ENCODE results near the gene SURF6.
A peak's percentile ranks its signal among the peaks of the same experiment; 100 is the strongest.
"Not testable (repeated sequence)": the region's sequence is repeated elsewhere in the genome, so short reads cannot be mapped to it uniquely, and the experiment has no call there.

The SURF6 gene

DNA sequence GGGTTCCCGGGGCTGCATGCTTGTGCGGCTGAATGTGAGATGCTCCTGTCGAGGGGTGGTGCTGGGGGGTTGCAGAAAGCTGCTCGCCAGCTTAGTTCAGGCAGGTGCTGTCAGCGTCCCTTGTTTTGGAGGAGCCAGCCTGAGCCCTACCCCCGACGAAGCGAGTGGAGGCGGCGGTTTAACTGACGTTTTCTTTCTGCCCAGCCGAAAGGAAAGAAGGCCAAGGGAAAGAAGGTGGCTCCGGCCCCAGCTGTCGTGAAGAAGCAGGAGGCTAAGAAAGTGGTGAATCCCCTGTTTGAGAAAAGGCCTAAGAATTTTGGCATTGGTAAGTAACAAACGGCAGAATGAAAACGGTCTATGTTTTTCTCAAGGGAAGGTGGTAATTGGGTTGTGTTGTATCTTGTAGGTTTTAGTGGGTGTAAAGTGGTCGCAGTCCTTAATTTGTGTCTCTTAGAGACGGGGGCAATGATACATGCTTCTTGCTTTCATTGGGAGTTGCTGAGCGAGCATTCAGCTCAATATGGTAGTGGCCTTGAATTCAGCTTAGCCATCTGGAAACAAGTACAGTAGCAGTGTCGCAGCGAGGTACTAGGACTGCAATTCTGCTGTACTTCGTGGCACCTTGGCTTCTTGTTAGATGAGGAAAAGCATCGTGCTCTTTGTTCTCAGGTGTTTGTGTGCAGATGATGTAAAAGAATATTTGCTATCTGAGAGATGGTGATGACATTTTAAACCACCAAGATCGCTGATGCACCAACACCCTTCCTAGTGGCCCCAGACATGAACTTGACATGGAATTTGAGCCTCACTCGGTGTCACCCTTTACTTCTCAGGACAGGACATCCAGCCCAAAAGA lies 13.0 kb upstream of the SURF6 start:
- no peak for DNase-seq (ENCODE audit: low read depth in 2 of 2)

DNA sequence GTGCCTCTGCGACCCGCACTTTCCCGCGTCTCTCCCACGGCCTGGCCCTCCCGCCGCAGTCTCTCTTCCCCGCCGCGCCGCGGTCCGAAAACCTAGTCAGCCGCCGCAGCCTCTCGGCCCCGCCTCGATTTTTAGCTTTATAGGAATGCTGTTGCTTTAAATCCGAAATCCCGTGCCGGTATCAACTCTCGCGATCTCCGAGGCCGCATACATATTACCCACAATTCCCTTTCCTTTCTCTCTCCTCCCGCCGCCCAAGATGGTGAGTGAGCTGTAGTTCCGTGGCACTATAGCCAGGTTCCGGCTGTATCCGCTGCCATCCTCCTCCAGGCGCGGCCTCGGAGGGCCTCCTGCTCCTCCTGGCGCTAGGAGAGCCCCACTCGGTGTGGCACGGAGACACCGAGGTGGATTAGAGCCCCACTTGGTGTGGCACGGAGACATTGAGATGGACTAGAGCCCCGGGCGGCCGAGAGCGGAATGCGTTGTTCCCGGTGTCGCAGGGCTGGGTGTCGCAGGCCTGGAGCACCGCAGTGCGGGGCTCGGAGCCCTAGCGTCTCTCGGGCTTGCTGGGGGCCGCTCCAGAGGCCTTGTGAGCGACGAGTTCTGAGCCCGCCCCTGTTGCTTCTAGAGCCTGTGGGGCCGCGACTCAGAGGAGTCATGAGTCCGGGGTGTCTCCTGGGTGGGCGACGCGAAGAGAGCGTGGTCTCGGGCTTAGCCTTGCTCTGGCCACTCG lies 12.2 kb upstream of the SURF6 start, which contains the start of the genes MED22 and RPL7A:
Gene MED22 (minus strand): TSS at position 147 of the 733 bp plus-strand sequence. CDS start 1,469 bp downstream, outside the sequence.
Gene RPL7A (plus strand): TSS at position 234 of the 733 bp plus-strand sequence. CDS start 26 bp downstream, at position 260.
- DNase-seq (ENCODE audit: low read depth in 2 of 2) = peak; percentile 84 to 90

DNA sequence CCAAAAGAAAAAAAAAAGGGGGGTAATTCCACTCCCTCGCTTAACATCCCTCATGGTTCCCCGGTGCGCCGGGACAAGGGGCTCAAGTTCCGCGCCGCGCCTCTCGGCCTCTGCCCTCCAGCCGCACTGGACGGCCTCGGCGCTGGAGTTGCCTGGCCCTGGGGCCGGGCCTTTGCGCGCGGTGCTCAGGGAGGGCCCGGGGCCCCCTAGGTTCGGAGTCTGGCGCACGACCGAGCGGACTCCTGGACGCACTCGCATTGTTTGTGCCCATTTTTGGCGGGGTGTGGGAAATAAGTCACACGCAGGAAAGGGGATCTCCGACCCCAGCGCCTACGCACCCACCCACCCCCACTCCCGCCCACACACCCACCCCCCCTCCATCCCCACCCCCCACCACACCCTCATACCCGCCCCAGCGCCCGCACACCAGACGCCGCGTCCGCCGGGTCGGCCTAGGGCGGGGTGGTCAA lies 11.6 kb upstream of the SURF6 start:
- DNase-seq (ENCODE audit: low read depth in 2 of 2) = no peak

DNA sequence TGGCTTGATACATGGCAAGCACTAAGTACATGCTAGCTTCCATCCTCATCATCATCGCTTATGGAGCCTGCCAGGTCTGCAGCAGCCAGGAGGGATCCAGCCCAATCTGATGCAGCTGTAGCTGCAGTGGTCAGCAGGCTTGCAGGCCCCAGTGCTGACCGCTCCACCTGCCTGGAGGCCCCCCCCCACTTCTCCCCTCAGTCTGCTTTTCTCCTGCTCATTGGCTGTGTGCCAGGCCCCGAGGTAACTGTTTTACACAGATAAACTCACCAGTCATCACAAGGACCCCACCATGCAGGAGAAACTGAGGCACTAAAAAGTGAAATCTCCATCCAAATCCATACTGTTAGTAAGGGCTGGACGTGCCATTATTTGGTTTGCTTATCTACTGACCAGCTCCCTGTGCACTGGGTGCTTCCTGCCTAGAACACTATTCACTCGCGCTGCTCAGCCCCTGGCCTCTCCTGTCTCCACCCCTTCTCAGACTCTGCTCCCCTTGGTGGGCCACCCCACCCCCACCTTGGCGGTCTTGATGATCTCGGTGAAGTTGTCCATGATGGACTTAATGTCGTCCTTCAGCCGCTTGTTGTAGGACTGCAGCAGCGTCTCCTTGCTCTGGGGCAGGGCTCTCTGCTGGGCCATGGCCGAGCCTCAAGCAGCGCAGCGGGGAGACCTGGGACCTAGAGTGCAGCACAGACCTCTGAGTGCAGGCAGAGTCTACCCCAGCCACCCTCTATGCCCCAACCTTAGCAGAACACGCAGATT lies 10.2 kb upstream of the SURF6 start:
- DNase-seq (ENCODE audit: low read depth in 2 of 2) = no peak

DNA sequence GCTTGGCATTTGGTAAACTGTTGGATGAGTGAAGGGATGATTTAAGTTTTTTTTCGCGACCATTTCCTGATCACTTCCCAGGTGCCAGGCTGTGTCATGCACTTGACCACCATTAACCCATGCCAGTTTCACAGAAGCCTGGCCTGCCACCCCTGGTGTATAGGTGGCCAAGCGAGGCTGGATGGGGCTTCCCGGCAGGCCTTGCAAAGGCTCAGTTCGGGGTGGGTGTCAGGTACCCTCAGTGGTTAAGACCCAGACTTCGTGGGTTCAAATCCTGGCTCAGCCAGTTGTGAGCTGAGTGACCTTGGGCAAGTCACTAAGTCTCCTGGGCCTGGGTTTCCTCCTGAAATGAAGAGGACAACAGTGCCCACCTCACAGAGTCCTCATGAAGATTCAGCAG lies 9.6 kb upstream of the SURF6 start:
- DNase-seq (ENCODE audit: low read depth in 2 of 2) = no peak

DNA sequence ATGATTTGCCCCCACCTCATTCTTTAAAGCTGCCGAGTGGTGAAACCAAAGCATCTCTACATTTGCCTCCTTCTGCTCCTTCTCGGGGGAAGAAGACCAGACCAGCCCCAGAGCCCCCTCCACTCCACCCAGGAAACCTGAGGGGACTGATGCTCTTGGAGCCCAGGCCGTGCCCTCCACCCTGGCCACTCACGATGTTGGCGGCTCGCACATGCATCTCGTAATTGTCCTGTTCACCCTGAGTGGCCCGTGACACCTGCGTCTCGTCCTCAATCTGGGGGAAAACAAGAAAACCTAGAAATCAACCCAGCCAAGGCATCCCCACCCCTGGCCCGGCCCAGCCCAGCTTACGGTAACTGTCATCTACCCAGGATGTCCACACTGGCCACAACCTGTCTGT lies 9.0 kb upstream of the SURF6 start:
- DNase-seq (ENCODE audit: low read depth in 2 of 2) = no peak

DNA sequence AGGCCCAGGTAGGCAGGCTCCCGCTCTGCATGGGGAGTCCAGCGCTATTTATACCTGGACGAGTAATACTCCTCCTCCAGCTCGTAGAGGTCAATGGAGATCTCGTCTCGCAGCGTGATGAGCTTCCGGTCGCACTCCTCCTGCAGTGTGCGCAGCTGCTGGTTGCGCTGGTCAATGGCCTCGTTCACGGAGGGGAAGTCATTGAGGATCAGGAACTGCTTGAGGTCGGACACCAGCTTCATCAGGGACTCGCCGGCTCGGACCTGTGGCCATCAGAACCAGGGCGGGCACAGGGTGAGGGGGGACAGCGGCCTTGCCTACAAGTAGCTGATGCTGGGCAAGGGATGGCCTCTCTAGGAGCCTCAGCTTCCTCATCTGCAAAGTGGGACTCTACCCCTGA lies 8.1 kb upstream of the SURF6 start:
- DNase-seq (ENCODE audit: low read depth in 2 of 2) = no peak

DNA sequence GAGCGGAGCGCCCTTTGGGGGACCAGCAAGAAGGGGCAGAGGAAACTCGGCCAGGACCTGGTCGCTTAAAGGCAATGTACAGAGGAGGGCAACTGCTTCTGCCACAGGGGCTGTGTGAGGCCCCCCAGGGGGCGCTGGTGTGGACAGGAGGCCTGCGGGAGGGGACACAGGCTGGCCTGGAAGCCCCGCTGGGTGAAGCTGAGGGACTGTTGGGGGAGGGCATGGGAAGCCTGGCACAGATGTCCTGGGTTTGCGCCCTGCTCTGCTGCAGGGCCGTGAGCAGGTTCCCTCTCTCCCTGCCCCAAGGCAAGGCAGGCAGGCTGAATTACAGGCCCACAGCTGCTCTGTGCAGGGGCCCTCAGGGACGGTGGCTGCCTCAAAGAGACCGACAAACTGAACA lies 6.6 kb upstream of the SURF6 start:
- DNase-seq (ENCODE audit: low read depth in 2 of 2) = no peak

DNA sequence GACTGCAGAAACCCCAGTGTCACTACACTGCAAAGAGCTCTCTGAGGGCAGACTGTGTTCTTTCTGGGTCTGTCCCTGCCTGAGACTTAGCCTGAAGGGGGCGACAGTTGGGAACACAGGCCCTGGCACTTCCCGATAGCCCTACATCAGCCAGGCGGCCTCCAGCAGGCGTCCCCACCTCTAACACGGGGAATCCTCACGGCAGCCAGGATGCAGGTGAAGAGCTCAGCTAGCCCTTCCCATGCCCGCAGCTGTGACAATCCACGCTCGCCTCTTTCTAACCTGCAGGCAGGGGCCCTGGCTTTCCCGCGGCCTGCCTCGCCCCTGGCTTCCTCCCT lies 6.0 kb upstream of the SURF6 start:
- DNase-seq (ENCODE audit: low read depth in 2 of 2) = no peak

DNA sequence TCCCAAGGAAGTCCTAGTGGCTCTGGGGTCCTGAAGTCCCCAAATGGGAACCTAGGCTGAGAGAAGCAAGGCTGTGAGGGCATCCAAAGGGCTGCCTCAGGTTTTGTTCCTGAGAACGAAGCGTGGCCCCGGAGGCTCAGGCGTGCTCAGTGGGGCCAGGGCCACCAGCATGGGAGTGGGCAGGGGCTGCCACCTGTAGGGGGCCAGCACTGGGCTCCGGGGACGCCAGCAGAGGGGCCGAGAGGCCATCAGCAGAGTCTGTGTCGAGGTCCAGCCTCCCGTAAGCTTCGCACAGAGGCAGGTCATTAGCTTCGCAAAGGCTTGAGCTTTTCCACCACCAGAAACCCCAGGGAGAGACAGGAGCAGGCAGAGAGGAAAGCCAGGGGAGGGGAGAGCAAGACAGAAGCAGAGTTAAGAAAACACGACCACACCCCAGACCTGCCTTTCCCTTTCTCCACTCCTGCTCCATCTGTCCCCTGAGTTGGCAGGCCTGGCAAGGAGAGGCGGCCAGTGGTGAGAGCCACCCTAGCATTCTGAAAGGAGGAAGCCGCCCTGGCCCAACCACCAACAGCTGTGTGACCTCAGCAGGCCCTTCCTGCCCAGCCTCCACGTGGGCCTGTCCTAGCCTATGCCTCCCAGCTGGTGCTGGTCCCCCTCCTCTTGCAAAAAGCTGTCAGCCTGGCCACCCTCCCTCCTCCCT lies 5.5 kb upstream of the SURF6 start:
- no peak for DNase-seq (ENCODE audit: low read depth in 2 of 2)

DNA sequence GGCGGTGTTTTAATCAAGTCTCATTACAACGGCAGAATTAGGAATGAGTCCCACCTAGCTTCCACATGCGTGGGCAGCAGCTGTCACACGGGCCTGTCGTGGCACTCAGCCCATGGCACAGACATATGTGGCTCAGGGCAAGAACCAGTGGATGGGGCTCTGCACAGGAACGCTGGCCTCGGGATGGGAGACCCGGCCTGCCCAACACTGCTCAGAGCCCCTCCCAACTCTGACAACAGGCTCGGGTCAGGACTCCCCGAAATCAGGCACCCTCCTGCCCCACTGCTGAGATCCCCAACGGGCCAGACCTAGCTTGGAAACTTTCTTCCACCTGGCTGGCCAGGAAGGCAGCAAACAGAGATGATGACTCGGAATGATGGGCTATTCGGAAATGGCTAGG lies 4.9 kb upstream of the SURF6 start:
- no peak for DNase-seq (ENCODE audit: low read depth in 2 of 2)

DNA sequence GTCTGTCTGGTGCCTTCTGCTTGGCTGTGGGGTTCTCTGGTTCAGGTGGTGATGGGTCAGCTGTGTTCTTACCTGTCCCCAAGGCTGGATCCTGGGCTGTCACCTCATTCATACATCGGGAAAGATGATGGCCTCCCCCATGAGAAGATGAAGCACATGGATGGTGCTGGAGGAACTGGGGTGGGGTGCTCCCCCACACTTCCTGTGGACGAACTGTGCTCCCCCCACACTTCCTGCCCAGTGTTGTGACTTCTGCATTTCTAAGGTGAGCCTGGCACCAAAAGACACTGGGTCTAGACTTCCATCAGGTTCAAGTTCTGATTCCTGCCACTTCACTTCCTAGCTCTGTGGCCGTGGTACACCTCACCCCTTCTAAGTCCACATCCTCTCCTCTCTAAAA lies 4.3 kb upstream of the SURF6 start:
- no peak for DNase-seq (ENCODE audit: low read depth in 2 of 2)

DNA sequence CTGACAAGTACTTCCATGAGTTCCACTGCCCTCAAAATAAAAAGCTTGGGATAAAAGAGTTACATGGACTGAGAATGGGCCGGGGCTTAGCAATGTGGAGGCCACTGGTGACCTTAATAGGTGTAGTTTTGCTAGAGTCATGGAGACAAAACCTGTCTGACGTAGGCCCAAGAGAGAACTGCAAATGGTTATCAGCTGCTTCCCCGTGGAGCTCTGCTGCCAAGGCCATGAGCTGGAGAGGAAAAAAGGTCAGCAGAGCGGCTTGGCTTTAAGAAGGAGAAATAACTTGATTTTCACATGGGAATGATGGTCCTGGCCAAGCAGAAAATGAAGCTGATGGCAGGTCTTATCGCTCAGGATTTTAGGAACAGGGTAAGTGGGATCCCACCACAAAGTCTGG lies 3.7 kb upstream of the SURF6 start:
- DNase-seq (ENCODE audit: low read depth in 2 of 2) = no peak

DNA sequence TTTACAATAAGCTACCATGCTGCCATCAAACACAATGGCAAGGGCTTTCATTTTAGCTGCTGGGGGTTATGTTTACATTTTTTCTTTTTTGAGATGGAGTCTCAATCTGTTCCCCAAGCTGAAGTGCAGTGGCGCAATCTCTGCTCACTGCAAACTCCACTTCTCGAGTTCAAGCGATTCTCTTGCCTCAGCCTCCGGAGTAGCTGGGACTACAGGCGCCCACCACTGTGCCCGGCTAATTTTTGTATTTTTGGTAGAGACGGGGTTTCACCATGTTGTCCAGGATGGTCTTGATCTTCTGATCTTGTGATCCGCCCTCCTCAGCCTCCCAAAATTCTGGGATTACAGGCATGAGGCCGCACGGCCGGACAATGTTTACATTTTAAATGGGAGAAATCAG lies 1.1 kb downstream of the SURF6 start:
- not testable (repeated sequence) for DNase-seq (ENCODE audit: low read depth in 2 of 2)

DNA sequence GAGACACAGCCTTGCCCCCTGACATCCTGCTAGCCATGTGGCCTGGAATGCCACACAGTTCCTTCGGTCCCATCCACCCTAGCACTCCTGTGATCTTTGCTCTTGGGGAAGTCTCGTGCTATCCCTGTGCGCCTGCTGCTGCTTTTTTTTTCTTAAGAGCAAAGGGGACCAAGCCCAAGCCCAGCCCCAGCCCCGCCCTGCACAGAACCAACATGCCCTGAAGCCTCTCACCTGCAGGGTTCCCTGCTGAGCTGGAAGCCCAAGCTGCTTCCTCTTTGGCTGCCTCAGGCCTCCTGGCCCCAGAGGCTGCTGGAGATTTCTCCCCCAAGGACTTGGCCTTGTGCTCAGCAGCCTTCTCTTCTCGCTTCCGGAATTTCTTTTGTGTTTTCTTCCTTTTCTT lies 1.8 kb downstream of the SURF6 start:
- no peak for DNase-seq (ENCODE audit: low read depth in 2 of 2)

DNA sequence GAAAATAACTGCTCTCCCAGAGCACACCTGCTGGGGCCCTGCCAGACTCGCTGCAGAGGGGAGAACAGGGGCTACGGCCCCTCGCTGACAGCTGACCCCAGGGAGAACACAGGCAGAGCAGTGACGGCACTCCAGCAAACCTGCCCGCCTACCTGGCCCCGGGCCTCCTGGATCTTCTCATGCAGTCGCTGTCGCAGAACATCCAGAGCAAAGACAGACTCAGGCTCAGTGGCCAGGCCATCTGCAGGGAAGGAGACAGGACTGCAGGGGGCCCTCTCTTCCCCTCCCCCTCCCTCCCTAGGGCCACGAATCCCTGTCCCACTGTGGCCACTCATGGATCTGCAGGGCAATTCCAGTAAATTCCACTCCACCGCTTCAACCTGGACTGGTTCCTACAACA lies 2.4 kb downstream of the SURF6 start:
- DNase-seq (ENCODE audit: low read depth in 2 of 2) = no peak

DNA sequence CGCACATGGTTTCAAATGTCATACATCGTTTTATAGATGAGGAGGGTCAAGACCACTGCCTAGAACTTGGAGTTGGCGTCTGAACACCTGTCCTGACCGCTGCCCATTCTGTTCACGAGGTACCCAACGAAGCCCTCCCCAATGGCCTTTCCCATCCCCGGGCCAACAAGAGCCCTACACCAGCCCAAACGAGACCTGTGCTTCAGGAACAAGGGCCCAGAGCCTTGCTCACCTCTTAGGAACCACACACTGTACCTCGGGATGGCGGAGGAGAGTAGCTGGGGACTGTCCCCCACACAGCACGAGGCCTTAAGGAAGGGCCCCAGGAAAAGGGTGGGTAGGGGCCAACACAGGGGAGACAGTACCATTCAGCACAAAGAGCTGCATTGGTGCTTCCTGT lies 3.0 kb downstream of the SURF6 start:
- DNase-seq (ENCODE audit: low read depth in 2 of 2) = no peak

DNA sequence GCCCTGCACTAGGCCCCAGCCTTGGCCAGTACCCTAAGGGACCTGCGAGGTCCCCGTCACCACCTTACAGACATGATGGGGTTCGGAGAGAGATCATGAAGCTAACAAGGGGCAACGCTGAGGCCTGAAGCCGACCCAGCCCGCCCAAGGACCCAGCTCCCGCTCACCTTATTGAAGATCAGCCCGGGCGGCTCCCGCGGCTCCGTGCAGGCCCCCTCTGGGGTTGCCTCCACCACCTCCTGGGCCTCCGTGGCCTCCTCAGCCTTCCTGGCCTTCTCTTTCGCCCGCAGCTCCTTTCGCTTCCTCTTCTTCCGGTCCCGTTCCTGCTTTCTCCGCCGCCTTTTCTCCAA lies 3.6 kb downstream of the SURF6 start:
- no peak for DNase-seq (ENCODE audit: low read depth in 2 of 2)

DNA sequence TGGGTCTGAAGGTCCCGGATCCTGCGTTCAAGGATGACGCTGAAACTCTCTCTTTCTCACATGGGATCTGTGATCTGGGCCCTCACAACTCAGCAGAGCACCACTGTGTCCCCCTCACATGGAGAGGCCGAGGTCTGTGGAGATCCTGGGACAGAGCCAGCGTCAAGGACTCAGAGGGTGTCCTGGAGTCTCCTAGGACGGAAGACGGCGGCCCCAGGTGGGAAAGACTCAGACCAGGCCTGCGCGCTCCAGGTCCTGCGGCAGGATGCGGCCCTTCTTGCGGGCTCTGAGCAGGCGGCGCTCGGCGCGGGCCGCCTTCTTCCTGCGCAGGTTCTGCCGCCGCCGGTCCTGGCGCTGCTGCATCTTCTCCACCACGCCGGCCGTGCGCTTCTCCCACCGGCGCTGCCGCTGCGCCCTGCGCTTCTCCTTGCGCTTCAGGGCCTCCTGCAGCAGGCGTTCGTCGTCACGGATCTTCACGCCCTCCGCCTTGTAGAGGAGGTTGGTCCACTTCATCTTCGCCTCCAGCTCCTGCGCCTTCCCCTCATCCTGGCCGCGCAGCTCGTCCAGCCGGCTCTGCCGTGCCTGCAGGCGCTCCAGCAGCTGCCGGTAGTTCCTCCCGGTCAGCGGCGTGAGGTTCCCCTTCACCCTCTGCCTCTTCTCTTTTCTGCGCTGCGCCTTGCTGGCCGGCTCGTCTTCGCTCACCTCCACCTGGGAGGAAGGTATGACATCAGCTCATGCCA lies 4.2 kb downstream of the SURF6 start:
- no peak for DNase-seq (ENCODE audit: low read depth in 2 of 2)

DNA sequence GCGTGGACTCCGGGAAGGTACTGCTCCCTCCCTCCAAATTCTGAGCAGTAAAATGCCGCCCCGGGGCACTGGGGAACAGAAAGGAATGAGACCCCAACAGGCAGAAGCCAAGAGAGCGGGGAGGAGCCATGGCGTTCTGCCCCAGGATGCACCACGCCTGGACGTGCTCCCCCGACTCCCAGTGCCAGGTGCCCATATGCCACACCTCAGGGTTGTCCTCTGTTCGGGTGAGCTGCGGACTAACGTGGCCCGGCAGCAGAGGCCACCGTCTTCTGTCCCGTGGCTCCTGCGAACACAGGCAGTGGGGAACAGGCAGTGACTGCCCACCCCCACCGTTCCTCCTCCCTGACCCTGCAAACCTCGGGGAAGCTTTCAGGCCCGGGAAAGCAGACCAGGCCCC lies 4.8 kb downstream of the SURF6 start:
- no peak for DNase-seq (ENCODE audit: low read depth in 2 of 2)

All from stimulated activated CD8-positive, alpha-beta memory T cell treated with anti-CD3 and anti-CD28 coated beads, Interleukin-15, amount 100 ng/mL, for 48 hours (primary cell).